Activated CD8-positive, alpha-beta memory T cell treated with anti-CD3 and anti-CD28 coated beads, Interleukin-2, amount 50 U/mL, for 4 hours (primary cell): ENCODE measurements around the gene SLC45A1.

Experiments
- DNase-seq: peaks from one replicate; pipeline ENCODE4 v3.0.0-alpha.2; 2020

SLC45A1 gene

GRCh38 chr1:8312235-8313218 is 5.4 kb upstream of the SLC45A1 start:
- DNase-seq, result no peak

GRCh38 chr1:8313231-8313630 is 4.7 kb upstream of the SLC45A1 start:
- no peak for DNase-seq

GRCh38 chr1:8314346-8315280 is 3.3 kb upstream of the SLC45A1 start:
- peak; percentile 49 for DNase-seq

GRCh38 chr1:8315573-8316475 is 2.1 kb upstream of the SLC45A1 start:
- no peak for DNase-seq

DNA sequence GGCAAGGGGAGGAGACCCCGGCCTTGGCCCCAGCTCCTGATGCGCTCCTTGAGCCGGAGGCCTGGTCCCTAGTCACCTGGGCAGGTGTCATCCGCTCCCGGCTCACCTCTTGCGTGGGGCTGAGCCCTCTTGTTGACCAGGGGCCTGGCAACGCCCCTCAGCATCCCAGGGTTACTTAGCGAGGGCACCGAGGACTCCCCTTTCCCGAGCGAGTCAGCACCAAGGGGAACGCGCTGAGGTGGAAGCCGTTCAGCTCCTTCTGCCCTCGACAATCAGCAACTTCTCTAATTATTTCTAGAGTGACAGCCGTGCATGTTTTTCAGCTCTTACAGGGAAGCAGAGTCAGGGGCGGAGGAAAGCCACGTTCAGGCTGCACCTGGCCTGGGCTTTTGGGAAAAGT is 522 bp downstream of the SLC45A1 start:
- DNase-seq, result no peak

GRCh38 chr1:8321612-8322011 is 3.7 kb downstream of the SLC45A1 start:
- no peak for DNase-seq

GRCh38 chr1:8323706-8324105 is 5.8 kb downstream of the SLC45A1 start:
- DNase-seq, result no peak

- no peak for DNase-seq
Observed at GRCh38 chr1:8324176-8324810, 6.4 kb downstream of the SLC45A1 start.

DNA sequence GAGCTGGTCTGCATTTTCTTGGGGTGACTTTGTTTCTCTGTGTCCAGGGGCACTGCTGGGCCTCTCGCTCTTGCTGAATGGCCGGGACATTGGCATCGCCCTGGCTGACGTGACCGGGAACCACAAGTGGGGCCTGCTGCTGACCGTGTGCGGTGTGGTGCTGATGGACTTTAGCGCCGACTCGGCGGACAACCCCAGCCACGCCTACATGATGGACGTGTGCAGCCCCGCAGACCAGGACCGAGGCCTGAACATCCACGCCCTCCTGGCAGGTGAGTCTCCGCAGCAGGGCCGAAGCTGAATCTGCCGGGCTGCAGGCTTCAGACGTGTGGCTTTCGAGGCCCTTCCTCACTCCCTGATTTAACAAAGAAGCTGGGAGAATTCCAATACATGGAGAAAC is 7.9 kb downstream of the SLC45A1 start:
- DNase-seq, result no peak

DNA sequence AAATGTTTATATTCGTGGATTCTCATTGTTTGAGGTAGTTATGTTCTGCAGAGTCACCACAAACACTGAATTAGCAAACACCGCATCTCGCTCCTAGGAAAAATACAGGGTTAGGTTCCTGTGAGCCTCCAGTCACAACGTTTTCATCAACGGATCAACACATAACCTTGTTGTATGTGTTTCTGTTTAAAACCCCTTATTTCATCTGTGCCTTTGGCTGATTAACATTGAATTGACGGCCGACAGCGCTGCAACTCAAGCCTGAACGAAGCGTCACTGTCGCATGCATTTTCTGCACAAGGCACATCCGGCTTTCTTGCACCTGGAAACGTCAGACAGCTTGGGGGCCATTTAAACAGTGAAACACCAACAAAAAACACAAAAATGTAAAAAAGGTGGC is 8.4 kb downstream of the SLC45A1 start:
- DNase-seq, result no peak

DNA sequence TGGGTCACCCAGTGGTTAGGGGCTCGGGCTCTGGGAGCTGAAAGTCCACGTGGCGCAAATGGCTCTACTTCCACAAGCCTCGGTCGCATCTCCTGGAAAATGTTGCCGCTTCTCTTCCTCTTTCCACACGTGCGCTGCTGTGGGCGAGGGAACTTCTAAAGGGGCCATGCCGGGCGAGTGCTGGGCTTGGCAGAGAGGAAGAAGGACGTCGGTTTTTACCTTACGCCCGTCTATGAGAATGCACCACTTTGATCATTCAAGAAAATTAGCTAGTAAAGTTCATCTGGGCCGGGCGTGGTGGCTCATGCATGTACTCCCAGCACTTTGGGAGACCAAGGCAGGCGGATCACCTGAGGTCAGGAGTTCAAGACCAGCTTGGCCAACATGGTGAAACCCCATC is 10.4 kb downstream of the SLC45A1 start:
- DNase-seq, result no peak

DNA sequence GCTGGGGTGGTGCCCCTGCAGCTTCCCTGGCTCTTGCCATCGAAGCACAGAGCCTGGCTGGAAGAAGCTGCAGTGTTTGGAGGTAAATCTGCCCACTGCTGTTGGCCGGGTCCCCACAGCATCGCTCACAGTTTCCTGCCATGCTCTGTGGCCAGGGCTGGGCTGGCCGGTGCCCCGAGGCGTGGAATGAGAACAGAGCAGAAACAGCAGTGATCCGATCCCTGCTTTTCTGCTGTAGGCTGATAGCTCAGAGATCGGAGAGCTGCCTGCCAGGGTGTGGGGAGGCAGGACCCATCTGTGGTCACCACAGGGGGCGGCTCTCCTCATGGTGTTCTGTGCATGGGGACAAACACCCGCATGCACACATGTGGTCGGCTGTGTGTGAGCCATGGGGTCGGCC is 11.5 kb downstream of the SLC45A1 start:
- DNase-seq, result no peak

GRCh38 chr1:8329858-8330257 is 11.9 kb downstream of the SLC45A1 start:
- no peak for DNase-seq

DNA sequence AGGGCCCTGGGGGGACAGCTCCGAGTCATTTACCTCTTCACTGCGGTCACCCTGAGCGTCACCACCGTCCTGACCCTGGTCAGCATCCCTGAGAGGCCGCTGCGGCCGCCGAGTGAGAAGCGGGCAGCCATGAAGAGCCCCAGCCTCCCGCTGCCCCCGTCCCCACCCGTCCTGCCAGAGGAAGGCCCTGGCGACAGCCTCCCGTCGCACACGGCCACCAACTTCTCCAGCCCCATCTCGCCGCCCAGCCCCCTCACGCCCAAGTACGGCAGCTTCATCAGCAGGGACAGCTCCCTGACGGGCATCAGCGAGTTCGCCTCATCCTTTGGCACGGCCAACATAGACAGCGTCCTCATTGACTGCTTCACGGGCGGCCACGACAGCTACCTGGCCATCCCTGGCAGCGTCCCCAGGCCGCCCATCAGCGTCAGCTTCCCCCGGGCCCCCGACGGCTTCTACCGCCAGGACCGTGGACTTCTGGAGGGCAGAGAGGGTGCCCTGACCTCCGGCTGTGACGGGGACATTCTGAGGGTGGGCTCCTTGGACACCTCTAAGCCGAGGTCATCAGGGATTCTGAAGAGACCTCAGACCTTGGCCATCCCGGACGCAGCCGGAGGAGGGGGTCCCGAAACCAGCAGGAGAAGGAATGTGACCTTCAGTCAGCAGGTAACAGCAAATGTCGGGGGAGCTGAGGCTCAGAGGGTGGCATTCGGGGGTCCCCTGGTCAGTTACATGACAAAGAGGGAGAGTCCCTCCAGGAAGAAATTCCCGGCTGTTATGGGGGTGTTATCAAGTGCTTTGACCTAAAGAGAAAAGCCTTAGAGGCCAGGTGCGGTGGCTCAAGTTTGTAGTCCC is 12.6 kb downstream of the SLC45A1 start:
- no peak for DNase-seq

DNA sequence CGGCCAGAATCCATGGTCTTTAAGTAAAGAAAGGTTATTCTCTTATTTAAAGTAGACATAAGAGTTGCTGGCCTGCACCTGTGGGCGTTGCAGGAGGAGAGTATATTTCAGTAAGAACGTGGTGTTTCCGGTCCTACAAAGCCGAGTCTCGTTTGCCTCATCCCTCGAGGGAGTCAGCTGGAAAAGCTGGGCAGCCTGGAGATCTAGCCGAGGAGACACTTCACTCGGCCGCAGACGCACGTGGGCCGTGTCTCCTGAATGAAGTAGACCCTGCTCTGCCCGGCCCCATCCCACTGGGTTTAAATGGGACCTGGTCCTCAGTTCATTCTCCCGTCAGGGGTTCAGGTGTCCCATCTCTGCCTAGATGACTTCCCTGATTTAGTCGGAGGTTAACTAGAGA is 14.9 kb downstream of the SLC45A1 start:
- no peak for DNase-seq

DNA sequence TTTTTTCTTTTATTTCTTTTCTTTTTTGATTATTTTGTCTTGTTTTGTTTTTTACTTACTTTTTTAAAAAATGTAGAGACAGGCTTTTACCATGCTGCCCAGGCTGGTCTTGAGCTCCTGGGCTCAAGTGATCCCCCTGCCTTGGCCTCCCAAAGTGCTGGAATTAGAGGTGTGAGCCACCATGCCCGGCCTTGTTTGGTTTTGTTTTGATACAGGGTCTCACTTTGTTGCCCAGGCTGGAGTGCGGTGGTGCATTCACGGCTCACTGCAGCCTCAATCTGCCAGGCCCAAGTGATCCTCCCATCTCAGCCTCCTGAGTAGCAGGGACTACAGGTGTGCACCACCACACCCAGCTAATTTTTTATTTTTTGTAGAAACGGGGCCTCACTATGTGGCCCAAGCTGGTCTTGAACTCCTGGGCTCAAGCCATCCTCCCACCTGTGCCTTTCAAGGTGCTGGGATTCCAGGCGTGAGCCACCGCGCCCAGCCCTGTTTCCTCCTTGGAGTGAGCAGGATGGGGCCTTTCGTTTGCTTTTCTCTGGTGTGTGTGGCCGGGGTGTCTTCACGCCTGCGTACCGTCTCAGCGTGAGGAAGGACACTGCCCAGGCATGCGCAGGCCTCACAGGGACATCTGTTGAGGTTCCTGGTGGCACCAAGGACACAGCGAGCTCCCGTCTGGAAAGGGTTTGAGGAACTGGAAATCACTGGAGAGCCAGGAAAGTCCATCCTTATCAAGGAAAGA is 15.5 kb downstream of the SLC45A1 start:
- no peak for DNase-seq

DNA sequence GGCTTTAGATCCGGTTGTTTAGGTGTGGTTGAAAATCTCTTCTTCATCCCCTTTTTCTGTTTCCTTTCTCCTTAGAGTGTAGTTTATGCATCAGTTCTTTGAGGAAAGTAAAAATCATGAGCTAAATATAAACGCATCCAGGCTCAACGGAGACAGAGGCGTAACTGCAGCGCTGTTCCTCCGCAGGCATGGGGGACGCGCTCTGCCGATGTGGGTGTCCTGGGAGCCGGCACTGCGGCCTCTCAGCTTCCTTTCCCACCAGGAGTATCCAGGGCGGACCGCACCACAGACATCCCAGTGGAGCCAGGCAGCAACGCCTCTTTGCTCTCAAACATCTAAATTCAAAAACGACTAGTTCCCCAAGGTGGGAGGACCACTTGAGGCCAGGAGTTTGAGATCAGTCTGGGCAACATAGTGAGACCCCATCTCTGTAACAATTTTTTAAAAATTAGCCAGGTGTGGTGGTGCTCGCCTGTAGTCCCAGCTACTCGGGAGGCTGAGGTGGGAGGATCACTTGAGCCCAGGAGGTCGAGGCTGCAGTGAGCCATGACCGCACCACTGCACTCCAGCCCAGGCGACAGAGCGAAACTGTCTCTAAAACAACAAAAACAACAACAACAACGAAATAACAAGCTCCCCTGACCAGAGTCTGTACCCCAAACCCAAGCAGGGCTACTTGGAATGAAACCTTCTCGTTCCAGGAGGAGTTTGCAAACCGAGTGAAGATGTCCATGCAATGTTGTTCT is 16.4 kb downstream of the SLC45A1 start:
- no peak for DNase-seq

- no peak for DNase-seq
Observed at GRCh38 chr1:8335246-8335645, 17.3 kb downstream of the SLC45A1 start.

GRCh38 chr1:8337776-8338525 is 20.0 kb downstream of the SLC45A1 start:
- DNase-seq, result no peak
